Glutamatergic neuron (in vitro differentiated cells): ENCODE measurements around the gene ZBTB40. TPM values are rescaled to one million over a fixed set of nuclear protein-coding genes. Genes with fewer than 3 reads are reported as not detected.
A peak's percentile ranks its signal among the peaks of the same experiment; 100 is the strongest.

Experiments
- DNase-seq: peaks from one replicate; pipeline ENCODE4 v3.0.0; 2022
- H3K27ac Mint-ChIP-seq: one replicate; pipeline ENCODE4 v1.8.0; 2020; ENCODE audit warnings: mild to moderate bottlenecking, mixed read lengths, inconsistent platforms; ENCODE audit not compliant: unreplicated experiment
- H3K27me3 Mint-ChIP-seq: one replicate; pipeline ENCODE4 v1.8.0; 2020; ENCODE audit warnings: mild to moderate bottlenecking, moderate library complexity, mixed read lengths, inconsistent platforms; ENCODE audit not compliant: unreplicated experiment
- H3K36me3 Mint-ChIP-seq: one replicate; pipeline ENCODE4 v1.8.0; 2020; ENCODE audit warnings: mild to moderate bottlenecking, mixed read lengths, inconsistent platforms; ENCODE audit not compliant: unreplicated experiment
- H3K4me1 Mint-ChIP-seq: one replicate; pipeline ENCODE4 v1.8.0; 2020; ENCODE audit warnings: mild to moderate bottlenecking, low read depth, mixed read lengths, inconsistent platforms; ENCODE audit not compliant: unreplicated experiment
- H3K4me3 Mint-ChIP-seq: one replicate; pipeline ENCODE4 v1.8.0; 2020; ENCODE audit warnings: mild to moderate bottlenecking, mixed read lengths, inconsistent platforms; ENCODE audit not compliant: unreplicated experiment
- H3K9me3 Mint-ChIP-seq: one replicate; pipeline ENCODE4 v1.8.0; 2020; ENCODE audit warnings: mild to moderate bottlenecking, moderate library complexity, mixed read lengths, inconsistent platforms; ENCODE audit not compliant: unreplicated experiment
- total RNA-seq: library from RNA; stranded (reverse); fragmentation: NEBNext Ultra II Directional; extraction: Animal tissue kit (Norgen Biotek cat#: 25700); gene quantifications from one replicate; pipeline ENCODE4 v1.2.1, GENCODE V29; 2021; ENCODE audit not compliant: unreplicated experiment
- TF ChIP-seq, protein P1 (sequence below): fragments of 200-600 bp; sonication (generic); IDR thresholded peaks from one replicate; pipeline ENCODE4 v1.5.0; 2021; ENCODE audit not compliant: partially characterized antibody, unreplicated experiment

Gene ZBTB40
- total RNA-seq, 1 donor from 2014 or later: 25.7 TPM

DNA sequence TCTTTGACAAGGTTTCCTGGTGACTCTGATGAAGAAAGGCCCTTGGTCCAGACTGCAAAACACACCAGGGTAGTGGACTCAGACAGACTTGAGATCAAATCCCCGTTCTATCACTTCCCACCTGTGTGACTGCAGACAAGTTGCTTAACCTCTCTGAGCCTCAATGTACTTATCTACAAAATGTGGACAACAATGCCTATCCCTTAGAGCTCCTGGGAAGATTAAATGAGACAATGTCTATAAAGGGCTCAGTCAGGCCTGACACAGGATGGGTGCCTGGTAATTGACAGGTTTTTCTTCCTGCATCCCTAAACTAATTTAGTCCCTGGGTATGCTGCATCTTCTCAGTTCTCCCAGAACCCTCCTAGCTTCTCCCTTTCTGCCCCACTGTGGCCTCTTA lies 37.9 kb upstream of the ZBTB40 start:
- no peak overlapping the region for H3K27ac Mint-ChIP-seq
- H3K36me3 Mint-ChIP-seq: peaks cover 4% of the 10 kb centered on the region
- TF ChIP-seq, protein P1, sequence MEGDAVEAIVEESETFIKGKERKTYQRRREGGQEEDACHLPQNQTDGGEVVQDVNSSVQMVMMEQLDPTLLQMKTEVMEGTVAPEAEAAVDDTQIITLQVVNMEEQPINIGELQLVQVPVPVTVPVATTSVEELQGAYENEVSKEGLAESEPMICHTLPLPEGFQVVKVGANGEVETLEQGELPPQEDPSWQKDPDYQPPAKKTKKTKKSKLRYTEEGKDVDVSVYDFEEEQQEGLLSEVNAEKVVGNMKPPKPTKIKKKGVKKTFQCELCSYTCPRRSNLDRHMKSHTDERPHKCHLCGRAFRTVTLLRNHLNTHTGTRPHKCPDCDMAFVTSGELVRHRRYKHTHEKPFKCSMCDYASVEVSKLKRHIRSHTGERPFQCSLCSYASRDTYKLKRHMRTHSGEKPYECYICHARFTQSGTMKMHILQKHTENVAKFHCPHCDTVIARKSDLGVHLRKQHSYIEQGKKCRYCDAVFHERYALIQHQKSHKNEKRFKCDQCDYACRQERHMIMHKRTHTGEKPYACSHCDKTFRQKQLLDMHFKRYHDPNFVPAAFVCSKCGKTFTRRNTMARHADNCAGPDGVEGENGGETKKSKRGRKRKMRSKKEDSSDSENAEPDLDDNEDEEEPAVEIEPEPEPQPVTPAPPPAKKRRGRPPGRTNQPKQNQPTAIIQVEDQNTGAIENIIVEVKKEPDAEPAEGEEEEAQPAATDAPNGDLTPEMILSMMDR: no peak
- H3K4me3 Mint-ChIP-seq: no peak overlapping the region
- DNase-seq: no peak
- peaks cover 4% of the 10 kb centered on the region for H3K9me3 Mint-ChIP-seq
- H3K27me3 Mint-ChIP-seq: no peaks in the 10 kb centered on the region
- no peaks in the 10 kb centered on the region for H3K4me1 Mint-ChIP-seq

DNA sequence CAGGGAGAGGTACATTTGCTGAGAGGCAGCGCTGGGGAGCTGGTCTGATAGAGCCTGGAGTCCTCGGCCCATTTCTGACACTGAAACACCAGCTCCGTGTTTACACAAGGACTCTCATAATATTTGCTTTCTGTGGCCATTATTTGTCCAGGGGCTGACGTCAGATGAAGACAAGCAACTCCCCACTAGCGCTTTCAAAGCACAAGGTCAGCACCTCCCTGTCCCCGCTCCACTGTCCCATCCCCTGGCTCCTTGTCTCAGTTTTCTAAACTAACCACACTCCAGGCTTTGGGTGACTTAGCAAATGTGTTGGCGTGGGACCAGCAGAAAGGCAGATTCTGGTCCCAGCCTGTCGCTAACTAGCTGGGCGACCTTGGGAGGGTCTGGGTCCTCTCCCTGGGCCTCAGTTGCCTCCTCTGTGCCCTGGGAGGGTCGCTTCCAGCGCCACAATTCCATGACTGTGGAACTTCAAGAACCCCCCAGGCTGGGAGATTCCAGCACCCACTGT lies 37.4 kb upstream of the ZBTB40 start:
- H3K27ac Mint-ChIP-seq: no peak overlapping the region
- H3K36me3 Mint-ChIP-seq: peaks cover 4% of the 10 kb centered on the region
- H3K4me3 Mint-ChIP-seq: no peak overlapping the region

DNA sequence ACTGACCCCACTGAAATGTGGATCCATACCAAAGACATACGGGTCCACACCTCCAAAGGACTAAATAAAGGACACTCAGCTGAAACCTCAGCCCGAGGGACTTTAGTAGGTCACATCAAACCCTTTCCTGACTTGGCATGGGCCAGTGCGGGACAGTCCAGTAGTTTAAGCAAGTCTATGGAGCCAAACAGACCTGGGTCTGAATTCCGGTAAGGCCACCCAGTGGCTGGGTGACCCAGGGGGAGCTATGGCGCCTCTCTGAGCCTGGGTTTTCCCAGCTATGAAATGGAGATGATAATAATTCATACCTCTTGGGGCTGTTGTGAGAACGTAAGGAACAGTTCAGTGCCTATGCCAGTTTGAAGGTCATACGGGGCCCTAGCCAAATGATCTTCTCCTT lies 36.2 kb upstream of the ZBTB40 start:
- TF ChIP-seq, protein P1: no peak
- Mint-ChIP-seq H3K27ac (no peak overlapping the region), H3K27me3 (peaks cover 2% of the 10 kb centered on the region), H3K9me3 (peaks cover 4% of the 10 kb centered on the region), H3K4me1 (peaks cover 2% of the 10 kb centered on the region), H3K36me3 (peaks cover 4% of the 10 kb centered on the region), H3K4me3 (no peak overlapping the region)
- no peak for DNase-seq

More for the DNA sequence above, 37.4 kb upstream of the ZBTB40 start:
- DNase-seq: no peak
- Mint-ChIP-seq H3K27me3 (no peaks in the 10 kb centered on the region), H3K4me1 (peaks cover 2% of the 10 kb centered on the region), H3K9me3 (peaks cover 4% of the 10 kb centered on the region)
- TF ChIP-seq, protein P1: no peak

DNA sequence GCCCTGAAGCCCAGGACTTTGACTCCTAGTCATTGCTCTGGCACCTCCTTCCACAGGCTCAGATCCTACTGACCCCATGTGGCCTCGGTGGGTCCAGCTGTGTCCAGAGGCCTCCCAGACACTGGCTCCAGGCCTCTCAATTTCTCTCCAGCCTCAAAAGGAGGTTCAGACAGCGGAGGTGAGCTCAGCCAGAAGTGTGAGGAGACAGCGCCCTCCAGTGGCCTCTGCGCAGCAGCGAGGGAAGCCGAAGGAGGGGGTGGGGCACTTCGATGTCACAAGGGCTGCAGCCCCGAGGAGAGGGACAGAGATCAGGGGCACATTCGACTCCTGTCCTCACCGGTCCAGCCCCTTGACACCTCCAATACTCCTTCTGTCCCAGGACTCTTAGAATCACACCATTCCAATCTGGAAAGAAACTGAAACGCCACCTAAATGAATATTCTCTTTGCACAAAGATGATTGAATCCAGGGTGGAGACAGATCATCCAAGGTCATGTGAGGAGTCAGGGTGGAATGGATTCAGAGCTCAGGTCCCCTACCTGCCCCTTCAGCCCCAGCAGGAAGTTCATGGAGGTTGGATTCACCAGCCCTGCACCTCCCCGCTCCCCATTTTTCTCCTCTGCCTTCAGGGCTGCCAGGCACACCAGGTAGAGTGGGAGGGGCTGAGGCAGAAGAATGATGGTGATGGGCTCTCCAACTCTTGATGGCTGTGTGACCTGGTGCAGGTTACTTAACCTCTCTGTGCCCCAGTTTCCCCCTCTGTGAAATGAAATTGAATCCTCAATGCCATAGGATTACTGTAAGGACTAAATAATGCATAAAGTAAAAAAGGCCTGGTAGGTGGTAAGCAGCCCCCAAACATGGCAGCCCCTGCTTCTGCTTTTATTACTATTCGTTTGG lies 34.8 kb upstream of the ZBTB40 start:
- Mint-ChIP-seq H3K4me3 (no peak overlapping the region), H3K27ac (no peak overlapping the region), H3K9me3 (peaks cover 2% of the 10 kb centered on the region)

More for the DNA sequence above, 34.8 kb upstream of the ZBTB40 start:
- peak; percentile 92 for DNase-seq
- H3K36me3 Mint-ChIP-seq: no peaks in the 10 kb centered on the region
- TF ChIP-seq, protein P1: peak; percentile 92
- peaks cover 2% of the 10 kb centered on the region for H3K27me3 Mint-ChIP-seq
- H3K4me1 Mint-ChIP-seq: peaks cover 2% of the 10 kb centered on the region
